Loucy (cell line): ENCODE results near the gene PALLD.

Experiments used
- EZH2phosphoT487 ChIP-seq: fragments of 200-600 bp; IDR thresholded peaks from 2 replicates; pipeline ENCODE4 v1.6.1; 2018; ENCODE audit warnings: antibody characterized with exemption, mild to moderate bottlenecking, moderate library complexity, borderline replicate concordance
- TF ChIP-seq, protein P1 (sequence below): fragments of 200-600 bp; sonication (generic); conservative IDR thresholded peaks from 2 replicates; pipeline ENCODE4 v1.5.1; 2014; ENCODE audit warnings: mild to moderate bottlenecking, antibody characterized with exemption, low read length

DNA sequence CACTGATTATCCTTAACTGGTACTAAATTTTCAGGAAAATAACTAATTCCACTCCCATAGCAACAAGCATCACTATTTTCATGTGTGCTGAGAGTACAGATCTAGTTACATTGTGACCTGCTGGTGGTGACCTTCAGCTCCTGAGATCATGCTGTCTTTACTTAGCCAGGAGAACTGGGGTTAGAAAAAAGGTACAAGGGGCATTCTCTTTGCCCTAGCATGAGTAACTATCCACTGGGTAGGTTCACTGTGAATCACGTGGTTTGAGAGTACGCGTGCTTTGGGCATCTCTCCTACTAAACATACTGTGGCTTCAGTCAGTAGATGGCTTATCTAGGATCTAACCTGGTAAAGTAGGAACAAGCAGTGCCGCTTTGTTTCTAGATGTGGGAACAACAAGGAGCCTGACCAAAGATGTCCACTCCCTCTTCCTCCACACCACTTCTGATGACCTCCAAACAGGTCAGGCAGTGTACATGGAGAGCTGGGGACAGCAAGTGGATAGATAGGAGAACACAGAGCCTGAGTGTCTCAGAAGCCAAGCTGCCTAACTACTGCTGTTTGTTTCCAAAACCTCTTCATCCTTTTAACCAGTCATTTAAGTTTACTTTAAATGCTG is 423.0 kb downstream of the PALLD start:
- TF ChIP-seq, protein P1, sequence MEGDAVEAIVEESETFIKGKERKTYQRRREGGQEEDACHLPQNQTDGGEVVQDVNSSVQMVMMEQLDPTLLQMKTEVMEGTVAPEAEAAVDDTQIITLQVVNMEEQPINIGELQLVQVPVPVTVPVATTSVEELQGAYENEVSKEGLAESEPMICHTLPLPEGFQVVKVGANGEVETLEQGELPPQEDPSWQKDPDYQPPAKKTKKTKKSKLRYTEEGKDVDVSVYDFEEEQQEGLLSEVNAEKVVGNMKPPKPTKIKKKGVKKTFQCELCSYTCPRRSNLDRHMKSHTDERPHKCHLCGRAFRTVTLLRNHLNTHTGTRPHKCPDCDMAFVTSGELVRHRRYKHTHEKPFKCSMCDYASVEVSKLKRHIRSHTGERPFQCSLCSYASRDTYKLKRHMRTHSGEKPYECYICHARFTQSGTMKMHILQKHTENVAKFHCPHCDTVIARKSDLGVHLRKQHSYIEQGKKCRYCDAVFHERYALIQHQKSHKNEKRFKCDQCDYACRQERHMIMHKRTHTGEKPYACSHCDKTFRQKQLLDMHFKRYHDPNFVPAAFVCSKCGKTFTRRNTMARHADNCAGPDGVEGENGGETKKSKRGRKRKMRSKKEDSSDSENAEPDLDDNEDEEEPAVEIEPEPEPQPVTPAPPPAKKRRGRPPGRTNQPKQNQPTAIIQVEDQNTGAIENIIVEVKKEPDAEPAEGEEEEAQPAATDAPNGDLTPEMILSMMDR: no peak
- TF ChIP-seq EZH2phosphoT487: no peak
